Stomach (tissue), 9 donors: ENCODE data around the gene RPP25. TPM values are rescaled to one million over a fixed set of nuclear protein-coding genes. Genes with fewer than 3 reads are reported as not detected.

Experiments used
- DNase-seq, 2 donors: peaks; one replicate each; pipeline versions ENCODE4 v3.0.0 to v3.0.0-alpha.2; 2013 to 2019
- H3K27ac ChIP-seq, 5 donors: fragments of 200-600 bp in 4 of 5; sonication (generic) in 4 of 5; one replicate each; pipeline ENCODE4 v1.5.1; 2013 to 2019; ENCODE audit warnings: mild to moderate bottlenecking in 1 of 5, moderate library complexity in 1 of 5
- H3K27me3 ChIP-seq, 3 donors: fragments of 200-600 bp; sonication (generic); one replicate each; pipeline ENCODE4 v1.5.1; 2017 to 2019; ENCODE audit warnings: mixed run types in 1 of 3
- H3K36me3 ChIP-seq, 4 donors: fragments of 200-600 bp; sonication (generic); 1 replicate in 3 of 4; 2 replicates in 1 of 4; pipeline ENCODE4 v1.5.1; 2016 to 2019
- H3K4me1 ChIP-seq, 4 donors: fragments of 200-600 bp; sonication (generic); one replicate each; pipeline ENCODE4 v1.5.1; 2016 to 2019
- H3K4me3 ChIP-seq, 4 donors: fragments of 200-600 bp; sonication (generic) in 3 of 4; one replicate each; pipeline ENCODE4 v1.5.1; 2016 to 2019; ENCODE audit warnings: mild to moderate bottlenecking in 1 of 4
- H3K9me3 ChIP-seq, 4 donors: fragments of 200-600 bp; sonication (generic); one replicate each; pipeline ENCODE4 v1.5.1; 2016 to 2019
- EP300 ChIP-seq: sonication (generic); formaldehyde crosslinking; IDR thresholded peaks from one replicate; pipeline ENCODE4 v1.6.1; 2017; ENCODE audit warnings: antibody characterized with exemption
- POLR2A ChIP-seq, 4 donors: fragments of 450-650 bp; IDR thresholded peaks; one replicate each; pipeline ENCODE4 v1.6.1; 2016; ENCODE audit warnings: antibody characterized with exemption in 4 of 4, control low read depth in 2 of 4, mild to moderate bottlenecking in 1 of 4, moderate library complexity in 1 of 4
- POLR2AphosphoS5 ChIP-seq, 3 donors: sonication (generic); formaldehyde crosslinking; IDR thresholded peaks; one replicate each; pipeline ENCODE4 v1.6.1; 2016; ENCODE audit warnings: antibody characterized with exemption in 3 of 3
- WGBS, 5 donors: extraction: QIAGEN DNeasy Blood & Tissue Kit in 3 of 5; methylation state at CpG; one replicate each; pipeline versions ENCODE4 v1.1.5 to v1.1.7; 2013 to 2018; 5-methylcytosine and 5-hydroxymethylcytosine counted together
- intact Hi-C: fragments of 100-400 bp; cut with DNase I; formaldehyde crosslinking; loops from one replicate; pipeline ENCODE4 v1.15.1; 2023; ENCODE audit warnings: low total_unique reads
- polyA plus RNA-seq, 3 donors: library from polyadenylated mRNA; stranded (reverse); fragments of 200-250 nt; gene quantifications; one replicate each; pipeline ENCODE4 v1.2.3, GENCODE V29; 2013
- total RNA-seq, 5 donors: library from RNA; depleted of rRNA; stranded (reverse); fragments of >200 nt; gene quantifications; one replicate each; pipeline versions ENCODE4 v1.1.0 to v1.2.3, GENCODE V29; 2014 to 2016
- TF ChIP-seq, protein P1 (sequence below), 7 experiments: fragments of 450-650 bp in 4 of 7; fragments of 200-600 bp in 3 of 7; sonication (generic) in 3 of 7; IDR thresholded peaks; one replicate each; pipeline ENCODE4 v1.5.1; 2016 to 2019; ENCODE audit warnings: antibody characterized with exemption in 7 of 7, control low read depth in 2 of 7, mild to moderate bottlenecking in 1 of 7
- donor health status: healthy with polysubstance abuse.
- donor health status: Bipolar disorder and iron deficiency.
- donor health status: healthy.

The RPP25 gene
- total and polyA plus RNA-seq, 8 donors, result 2.8 to 59.4 (median 9.0) TPM

DNA sequence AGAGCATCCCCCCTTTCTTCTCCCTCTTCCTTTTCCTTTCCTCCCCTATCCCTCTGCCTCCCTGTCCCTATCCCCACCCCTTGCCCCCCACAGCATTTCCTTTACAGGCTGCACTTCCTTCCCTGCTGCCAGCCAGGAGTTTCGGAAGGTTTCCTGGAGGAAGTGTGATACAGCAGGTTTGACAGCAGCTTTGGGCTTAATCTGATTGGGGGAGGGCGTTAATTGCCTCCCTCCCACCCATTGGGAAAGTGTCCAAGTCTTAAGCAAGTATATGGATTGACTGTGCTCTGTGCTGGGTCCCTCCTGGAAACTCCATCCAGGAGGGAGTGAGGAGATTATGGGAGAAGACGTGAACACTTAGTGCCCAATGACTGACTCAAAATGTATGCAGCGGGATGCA, 40.6 kb upstream of the RPP25 start:
- no peak for TF ChIP-seq EP300
- no peak for TF ChIP-seq POLR2AphosphoS5 (IDR thresholded peaks at IDR 0.05)
- TF ChIP-seq, protein P1, sequence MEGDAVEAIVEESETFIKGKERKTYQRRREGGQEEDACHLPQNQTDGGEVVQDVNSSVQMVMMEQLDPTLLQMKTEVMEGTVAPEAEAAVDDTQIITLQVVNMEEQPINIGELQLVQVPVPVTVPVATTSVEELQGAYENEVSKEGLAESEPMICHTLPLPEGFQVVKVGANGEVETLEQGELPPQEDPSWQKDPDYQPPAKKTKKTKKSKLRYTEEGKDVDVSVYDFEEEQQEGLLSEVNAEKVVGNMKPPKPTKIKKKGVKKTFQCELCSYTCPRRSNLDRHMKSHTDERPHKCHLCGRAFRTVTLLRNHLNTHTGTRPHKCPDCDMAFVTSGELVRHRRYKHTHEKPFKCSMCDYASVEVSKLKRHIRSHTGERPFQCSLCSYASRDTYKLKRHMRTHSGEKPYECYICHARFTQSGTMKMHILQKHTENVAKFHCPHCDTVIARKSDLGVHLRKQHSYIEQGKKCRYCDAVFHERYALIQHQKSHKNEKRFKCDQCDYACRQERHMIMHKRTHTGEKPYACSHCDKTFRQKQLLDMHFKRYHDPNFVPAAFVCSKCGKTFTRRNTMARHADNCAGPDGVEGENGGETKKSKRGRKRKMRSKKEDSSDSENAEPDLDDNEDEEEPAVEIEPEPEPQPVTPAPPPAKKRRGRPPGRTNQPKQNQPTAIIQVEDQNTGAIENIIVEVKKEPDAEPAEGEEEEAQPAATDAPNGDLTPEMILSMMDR (IDR thresholded peaks at IDR 0.05), result no peak
- no peak for TF ChIP-seq POLR2A (IDR thresholded peaks at IDR 0.05)
- peak in 1 of 2 donors; percentile 38 for DNase-seq
- intact Hi-C loops, result no loop called here
- WGBS, 5 donors, result 26 to 40% (median 34%) methylated on average over 4 of the region's 4 CpGs
- no peak overlapping the region for H3K27ac ChIP-seq
- no peak overlapping the region for H3K4me3 ChIP-seq
- H3K27me3 ChIP-seq, result peaks cover 0 to 36% (median 0%) of the 10 kb centered on the region in 3 donors
- no peaks in the 10 kb centered on the region for H3K9me3 ChIP-seq
- H3K36me3 ChIP-seq, result no peaks in the 10 kb centered on the region
- H3K4me1 ChIP-seq, result peaks cover 15 to 41% (median 30%) of the 10 kb centered on the region in 4 donors

DNA sequence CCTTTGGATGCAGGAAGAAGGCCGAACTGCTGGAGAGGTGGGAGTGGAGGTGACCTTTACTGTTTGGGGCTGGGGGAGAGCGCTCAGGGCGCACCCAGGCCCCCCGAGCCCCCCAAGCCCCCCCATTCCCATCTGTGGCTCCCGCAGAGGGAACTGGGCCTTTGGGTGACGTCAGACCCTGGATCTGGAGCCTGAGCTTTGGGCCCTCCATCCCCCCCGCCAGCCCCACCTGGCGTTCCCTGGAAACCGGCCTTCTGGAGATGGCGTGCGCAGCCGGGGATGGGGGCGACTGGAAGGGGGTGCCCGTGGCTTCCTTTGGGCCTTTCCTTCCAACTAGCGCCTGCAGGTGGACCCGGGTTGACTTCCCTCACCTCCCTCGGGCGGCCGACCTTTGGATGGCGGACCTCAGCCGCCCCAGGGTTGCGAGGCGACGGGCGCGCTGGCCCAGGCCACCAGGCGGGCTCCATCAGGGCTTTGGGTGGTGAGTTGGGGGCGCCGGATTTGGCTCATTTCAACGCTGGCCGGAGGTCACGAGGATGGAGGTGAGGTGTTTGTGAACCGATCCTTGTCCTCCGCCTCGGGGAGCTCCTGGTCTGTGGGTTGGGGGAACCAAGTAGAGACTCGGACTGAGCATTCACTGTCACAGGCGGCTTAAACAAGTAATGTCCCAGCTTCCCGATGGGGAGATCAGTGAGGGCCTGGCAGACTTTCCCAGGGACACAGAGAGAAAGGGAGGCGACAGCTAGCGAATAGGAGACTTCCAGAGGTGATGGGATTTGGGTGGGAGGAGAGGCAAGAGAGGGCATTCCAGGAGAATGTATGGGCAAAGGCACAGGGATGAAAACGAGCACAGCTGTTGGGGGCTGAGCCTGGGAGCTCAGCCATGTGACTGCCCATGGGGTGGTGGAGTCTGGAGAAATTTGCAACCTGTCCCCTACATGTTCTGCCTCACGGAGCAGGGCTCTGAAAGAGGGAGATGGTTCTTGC, 39.5 kb upstream of the RPP25 start:
- 8 to 16% (median 9%) methylated on average over 24 to 42 of the region's 42 CpGs for WGBS, 5 donors
- Histone ChIP-seq H3K27me3 (peaks cover 0 to 36% (median 0%) of the 10 kb centered on the region in 3 donors), H3K36me3 (no peaks in the 10 kb centered on the region), H3K4me3 (peak overlapping the region; percentile 63 to 85 (median 76)), H3K27ac (peak overlapping the region; percentile 61 to 68 (median 68)), H3K4me1 (peaks cover 15 to 41% (median 30%) of the 10 kb centered on the region in 4 donors), H3K9me3 (no peaks in the 10 kb centered on the region)
- DNase-seq, result peak; percentile 30 to 81
- intact Hi-C loops, result no loop called here
- no peak for TF ChIP-seq POLR2A (IDR thresholded peaks at IDR 0.05)
- TF ChIP-seq POLR2AphosphoS5 (IDR thresholded peaks at IDR 0.05), result no peak
- TF ChIP-seq, protein P1 (IDR thresholded peaks at IDR 0.05), result no peak
- TF ChIP-seq EP300, result no peak

DNA sequence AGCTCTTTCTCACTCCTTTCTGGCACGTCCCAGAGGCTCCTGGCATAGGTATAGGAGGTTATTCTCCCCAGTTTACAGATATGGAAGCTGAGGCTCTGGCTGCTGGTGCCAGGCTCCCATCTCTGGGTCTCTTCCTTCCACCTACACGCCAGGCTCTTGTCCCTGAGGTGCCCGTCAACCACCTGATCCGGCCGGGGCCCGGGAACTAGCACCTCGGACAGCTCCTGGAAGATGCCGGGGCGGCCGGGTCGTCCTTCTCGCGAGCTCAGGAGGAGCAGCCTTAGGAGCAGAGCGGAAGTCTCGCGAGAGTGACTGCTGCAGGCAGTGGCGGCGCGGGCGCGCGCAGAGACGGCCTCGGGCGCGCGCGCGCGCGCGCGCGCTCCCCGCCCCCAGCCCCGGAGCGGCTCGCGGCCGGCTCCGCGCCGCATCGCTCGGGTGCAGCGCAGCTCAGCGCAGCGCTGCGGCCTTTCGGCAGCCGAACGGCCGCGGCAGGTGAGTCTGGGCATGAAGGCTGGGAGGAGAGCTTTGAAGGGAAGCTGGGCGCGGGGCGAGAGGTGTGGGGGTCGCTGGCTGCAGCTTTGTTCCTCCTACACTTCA, 38.7 kb upstream of the RPP25 start, which contains the start of gene SCAMP5:
Gene SCAMP5, plus strand, starts transcription at position 382 of the 597 bp plus-strand sequence. CDS start 16,277 bp downstream, outside the sequence.
- H3K4me3 ChIP-seq, result peak within 1 kb of the TSS; percentile 63 to 85 (median 76)
- H3K27ac ChIP-seq, result peak within 1 kb of the TSS; percentile 61 to 68 (median 68)
- peaks cover 15 to 40% (median 30%) of the 10 kb centered on the region in 4 donors for H3K4me1 ChIP-seq
- intact Hi-C loops, result no loop called here
- no peaks in the 10 kb centered on the region for H3K36me3 ChIP-seq
- DNase-seq, result peak; percentile 97 to 98
- H3K9me3 ChIP-seq, result no peaks in the 10 kb centered on the region
- WGBS, 5 donors, result 1 to 4% (median 1%) methylated on average over 8 to 58 of the region's 58 CpGs
- TF ChIP-seq, protein P1 (IDR thresholded peaks at IDR 0.05), result no peak
- TF ChIP-seq POLR2AphosphoS5 (IDR thresholded peaks at IDR 0.05), result peak in 1 of 3 donors; percentile 58
- peaks cover 0 to 36% (median 0%) of the 10 kb centered on the region in 3 donors for H3K27me3 ChIP-seq

DNA sequence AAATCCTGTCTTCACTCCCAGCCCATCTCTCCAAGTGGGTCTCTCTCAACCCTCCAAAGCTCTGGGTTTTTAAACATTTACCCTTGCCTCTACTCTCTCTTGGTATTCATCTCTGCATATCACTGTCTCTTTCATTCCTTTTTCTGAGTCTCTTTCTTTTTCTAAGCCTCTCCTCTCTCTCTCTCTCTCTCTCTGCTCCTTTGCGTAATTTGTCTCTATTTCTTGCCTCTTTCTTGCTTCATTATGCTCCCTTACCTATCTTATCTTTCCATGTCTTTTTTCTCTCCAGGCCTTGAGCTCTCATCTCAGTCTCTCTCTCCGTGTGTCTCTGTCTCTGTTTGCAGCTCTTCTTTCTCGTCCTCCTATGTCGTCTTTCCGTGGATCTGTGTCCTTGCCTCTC, 38.1 kb upstream of the RPP25 start:
- no peaks in the 10 kb centered on the region for H3K9me3 ChIP-seq
- H3K27ac ChIP-seq, result no peak overlapping the region
- peaks cover 0 to 36% (median 0%) of the 10 kb centered on the region in 3 donors for H3K27me3 ChIP-seq
- no peaks in the 10 kb centered on the region for H3K36me3 ChIP-seq
- TF ChIP-seq, protein P1 (IDR thresholded peaks at IDR 0.05), result no peak
- TF ChIP-seq EP300, result no peak
- no peak for TF ChIP-seq POLR2AphosphoS5 (IDR thresholded peaks at IDR 0.05)
- no peak for TF ChIP-seq POLR2A (IDR thresholded peaks at IDR 0.05)
- intact Hi-C loops, result no loop called here
- H3K4me3 ChIP-seq, result peak overlapping the region in 2 of 4 donors; percentile 63 to 85
- 29 to 53% (median 46%) methylated on average over 5 of the region's 5 CpGs for WGBS, 5 donors
- H3K4me1 ChIP-seq, result peaks cover 15 to 34% (median 30%) of the 10 kb centered on the region in 4 donors
- DNase-seq, result no peak
